GM12878 (cell line): Measurements from ENCODE around the gene HOXA10. TPM values are rescaled to one million over a fixed set of nuclear protein-coding genes. Genes with fewer than 3 reads are reported as not detected.

ENCODE experiments used
- ATAC-seq: fragments of 200-7000 bp; cut with Tn5 transposase; 3 replicates; pipeline ENCODE4 v1.9.1; 2020; ENCODE audit warnings: mild to moderate bottlenecking, moderate library complexity
- BruUV-seq: library from RNA; stranded (reverse); fragments of 400-500 nt; replicated peaks from 2 replicates; lab custom pipeline; 2021; lab: Mats Ljungman, UMichigan
- CTCF ChIA-PET: fragments of 300-600 bp; sonication (Branson Sonifier 250); formaldehyde crosslinking; extraction: SDS; loops from one replicate; lab custom pipeline; 2021; ENCODE audit warnings: inconsistent platforms; lab: Yijun Ruan, JAX
- POLR2A ChIA-PET: fragments of 350-600 bp; formaldehyde crosslinking; extraction: SDS; loops from one replicate; lab custom pipeline; 2021; ENCODE audit warnings: inconsistent platforms; lab: Charles Lee
- RAD21 ChIA-PET: fragments of 300-600 bp; sonication (Branson Sonifier 250); formaldehyde crosslinking; loops from one replicate; lab custom pipeline; 2023; ENCODE audit warnings: antibody characterized with exemption; ENCODE audit not compliant: unreplicated experiment; lab: Charles Lee
- SMC1A ChIA-PET: fragments of 300-600 bp; sonication (Branson Sonifier 250); formaldehyde crosslinking; loops from one replicate; lab custom pipeline; 2023; ENCODE audit not compliant: unreplicated experiment, uncharacterized antibody; lab: Charles Lee
- DNase-seq: peaks from one replicate; pipeline ENCODE4 v3.0.0-alpha.2; 2011; ENCODE audit warnings: low read depth, low spot score
- FAIRE-seq: peaks from 3 replicates; lab custom pipeline; 2011; peaks lifted over from hg19 to GRCh38; lab: Jason Lieb, UNC
- H2AFZ ChIP-seq: 2 replicates; pipeline ENCODE4 v1.6.0; 2011; ENCODE audit warnings: low read depth, low read length, control low read depth; ENCODE audit not compliant: control insufficient read depth
- H3K27ac ChIP-seq: 2 replicates; pipeline ENCODE4 v1.5.1; 2011; ENCODE audit warnings: control low read depth; ENCODE audit not compliant: control insufficient read depth, insufficient read depth
- H3K27me3 ChIP-seq, 2 experiments: replicated peaks in 1 of 2; 2 replicates each; pipeline versions ENCODE4 v1.6.0 to v1.6.1; 2011; ENCODE audit warnings: low read length in 1 of 2; ENCODE audit not compliant: control insufficient read depth in 2 of 2, insufficient read depth in 2 of 2
- H3K36me3 ChIP-seq, 2 experiments: 2 replicates each; pipeline ENCODE4 v1.5.1; 2011; ENCODE audit warnings: low read length in 1 of 2; ENCODE audit not compliant: control insufficient read depth in 2 of 2, insufficient read depth in 2 of 2
- H3K4me1 ChIP-seq: 2 replicates; pipeline ENCODE4 v1.6.1; 2011; ENCODE audit warnings: mild to moderate bottlenecking, low read length, moderate library complexity, mixed read lengths; ENCODE audit not compliant: control insufficient read depth, insufficient read depth
- H3K4me2 ChIP-seq: 2 replicates; pipeline ENCODE4 v1.6.0; 2011; ENCODE audit warnings: control low read depth; ENCODE audit not compliant: control insufficient read depth, insufficient read depth
- H3K4me3 ChIP-seq: fragments of 200-600 bp; sonication (generic); 2 replicates; pipeline ENCODE4 v1.5.1; 2016
- H3K79me2 ChIP-seq: 2 replicates; pipeline ENCODE4 v1.6.0; 2011; ENCODE audit warnings: low read length; ENCODE audit not compliant: control insufficient read depth, insufficient read depth
- H3K9ac ChIP-seq: 2 replicates; pipeline ENCODE4 v1.8.0; 2011; ENCODE audit warnings: low read length, control low read depth, mixed read lengths; ENCODE audit not compliant: control insufficient read depth, insufficient read depth
- H3K9me3 ChIP-seq: replicated peaks from 3 replicates; pipeline ENCODE4 v1.5.1; 2011; ENCODE audit warnings: mild to moderate bottlenecking, low read length; ENCODE audit not compliant: control insufficient read depth, insufficient read depth
- H4K20me1 ChIP-seq: 2 replicates; pipeline ENCODE4 v1.6.0; 2011; ENCODE audit not compliant: control insufficient read depth, insufficient read depth
- MTA2 ChIP-seq: fragments of 450-650 bp; IDR thresholded peaks from 2 replicates; pipeline ENCODE4 v1.6.1; 2016; ENCODE audit warnings: low read depth, mild to moderate bottlenecking, moderate library complexity
- PML ChIP-seq: IDR thresholded peaks from 2 replicates; pipeline ENCODE4 v1.6.1; 2012; ENCODE audit warnings: low read length, inconsistent platforms
- RELA ChIP-seq: fragments of 450-650 bp; IDR thresholded peaks from 2 replicates; pipeline ENCODE4 v1.8.0; 2014; ENCODE audit warnings: borderline replicate concordance; ENCODE audit not compliant: partially characterized antibody
- ZNF207 ChIP-seq: fragments of 450-650 bp; IDR thresholded peaks from 2 replicates; pipeline ENCODE4 v1.6.1; 2014; ENCODE audit warnings: antibody characterized with exemption, mild to moderate bottlenecking, borderline replicate concordance
- ZNF24 ChIP-seq: fragments of 450-650 bp; IDR thresholded peaks from 2 replicates; pipeline ENCODE4 v1.6.1; 2017; ENCODE audit warnings: antibody characterized with exemption, mild to moderate bottlenecking
- ZSCAN29 ChIP-seq: fragments of 450-650 bp; IDR thresholded peaks from 2 replicates; pipeline ENCODE4 v1.6.1; 2017; ENCODE audit warnings: mild to moderate bottlenecking, moderate library complexity
- WGBS: methylation state at CpG from one replicate; pipeline ENCODE4 v1.1.6; 2016; ENCODE audit warnings: low lambda C conversion rate; ENCODE audit not compliant: insufficient replicate concordance, insufficient coverage; ENCODE audit errors: missing lambda C conversion rate; 5-methylcytosine and 5-hydroxymethylcytosine counted together
- in situ Hi-C: fragments of 300-500 bp; cut with MboI; formaldehyde crosslinking; loops from 9 replicates; pipeline ENCODE4 v1.14.3; 2018; ENCODE audit warnings: mixed read lengths
- intact Hi-C: fragments of 100-400 bp; cut with micrococcal nuclease; formaldehyde crosslinking; loops from one replicate; pipeline ENCODE4 v1.14.2; 2022; ENCODE audit not compliant: unreplicated experiment
- polyA plus RNA-seq, 11 experiments: library from polyadenylated mRNA; depleted of rRNA in 4 of 11; unstranded in 6 of 11; stranded (reverse) in 5 of 11; fragments of >200 nt; fragmentation: Nextera tagmentation in 4 of 11; fragmentation: Illumina TruSeq in 1 of 11; extraction: Ambion mirVana in 4 of 11; extraction: Trizol in 1 of 11; gene quantifications; 1 replicate in 1 of 11; 2 replicates in 10 of 11; pipeline versions ENCODE4 v1.2.1 to v1.2.3, GENCODE V29; 2011 to 2016; ENCODE audit warnings: inconsistent platforms in 2 of 11, missing spikeins in 2 of 11, low read depth in 1 of 11
- total RNA-seq, 4 experiments: library from RNA; depleted of rRNA in 3 of 4; stranded (reverse); fragments of >200 nt in 3 of 4; fragmentation: Illumina TruSeq in 1 of 4; extraction: Trizol in 1 of 4; gene quantifications; 2 replicates each; pipeline versions ENCODE4 v1.2.1 to v1.2.3, GENCODE V29; 2013 to 2021
- TF ChIP-seq, protein P1 (sequence below): IDR thresholded peaks from 2 replicates; pipeline ENCODE4 v1.6.1; 2011; ENCODE audit warnings: mild to moderate bottlenecking, low read depth, low read length, moderate library complexity; ENCODE audit not compliant: insufficient replicate concordance
- TF ChIP-seq, protein P2 (sequence below): fragments of 450-650 bp; IDR thresholded peaks from 2 replicates; pipeline ENCODE4 v1.6.1; 2017; ENCODE audit warnings: mild to moderate bottlenecking

The HOXA10 gene
- total and polyA plus RNA-seq, 10 of the 15 experiments (the other 5 are each of a cell fraction or from before 2014, with no cell fraction given): not detected

DNA sequence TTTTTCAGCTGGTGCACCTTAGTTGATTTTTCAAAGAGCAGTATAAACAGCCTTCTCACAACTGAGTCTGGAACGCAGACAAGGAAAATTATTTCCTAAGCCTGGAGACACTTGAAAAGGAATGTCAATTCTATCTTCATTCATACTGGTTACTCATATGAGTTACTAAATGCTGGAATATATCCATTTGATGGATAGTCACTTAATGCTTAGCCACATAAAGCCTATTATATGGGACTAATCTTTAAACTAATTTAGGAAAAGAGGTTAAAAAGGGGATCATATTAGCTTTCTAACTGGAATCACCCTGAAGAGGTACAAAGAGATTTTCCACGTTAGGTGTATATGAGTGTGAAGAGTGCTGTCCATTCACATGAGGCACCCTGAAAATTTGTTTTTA lies 41.9 kb downstream of the HOXA10 start:
- intact Hi-C loops: no loop called here
- Histone ChIP-seq H3K4me1 (no peaks in the 10 kb centered on the region; the same call in 1 of the 2 replicates), H4K20me1 (no peaks in the 10 kb centered on the region), H3K4me3 (no peak overlapping the region), H3K79me2 (no peaks in the 10 kb centered on the region), H3K27ac (no peak overlapping the region), H3K9me3 (no peaks in the 10 kb centered on the region; the same call in 2 of the 3 replicates), H3K27me3 (peaks cover 2 to 5% of the 10 kb centered on the region in 2 experiments; a peak in 3 of 4 replicates), H2AFZ (no peak overlapping the region), H3K9ac (no peak overlapping the region), H3K4me2 (no peak overlapping the region), H3K36me3 (no peaks in the 10 kb centered on the region)
- in situ Hi-C loops: no loop called here
- CTCF ChIA-PET: no interaction called here
- TF ChIP-seq ZNF24: no peak
- WGBS: 65% methylated on average over 2 of the region's 2 CpGs
- SMC1A ChIA-PET: interaction anchor here (1.1 to 2.1 kb wide), 3 partner anchors 10 to 51 kb away, joined by 3 to 5 read pairs (median 3); no protein-coding TSS in a partner anchor
- FAIRE-seq: no peak
- ATAC-seq: no peak
- POLR2A ChIA-PET: no interaction called here
- no peak for DNase-seq
- RAD21 ChIA-PET: no interaction called here
- no TSS peak for BruUV-seq

DNA sequence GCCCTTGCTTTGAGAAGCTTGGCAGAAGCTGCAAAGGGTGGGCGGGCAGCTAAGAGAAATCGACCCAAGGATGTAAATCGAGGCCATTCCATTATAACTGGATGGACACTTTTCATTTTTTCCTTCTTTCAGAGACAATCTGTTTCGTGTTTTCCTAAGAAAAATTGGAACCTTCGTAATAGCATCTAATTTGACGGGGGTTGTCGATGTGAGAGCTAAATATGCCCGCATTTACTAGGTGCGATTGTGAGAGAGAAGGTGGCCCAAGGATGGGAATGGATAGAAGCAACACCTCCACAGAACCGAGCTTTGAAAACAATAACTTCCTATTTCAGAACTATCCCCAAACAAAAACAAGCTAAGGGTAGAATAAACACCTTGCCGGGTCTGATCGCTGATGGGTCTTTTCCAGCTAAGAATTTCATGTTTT lies 42.7 kb downstream of the HOXA10 start:
- no TSS peak for BruUV-seq
- in situ Hi-C loops: no loop called here
- H3K27me3 ChIP-seq: peaks cover 2 to 4% of the 10 kb centered on the region in 2 experiments; a peak in 2 of 4 replicates
- H3K9ac ChIP-seq: no peak overlapping the region
- H3K4me3 ChIP-seq: no peak overlapping the region
- 0 out of 2 replicates have a peak overlapping the region, but pooled peaks have one; percentile 22 for H3K4me2 ChIP-seq
- DNase-seq (no peak), ATAC-seq (no peak), FAIRE-seq (no peak)
- ChIA-PET SMC1A (interaction anchor here (1.1 to 1.2 kb wide), 2 partner anchors 10 to 48 kb away, joined by 3 read pairs; no protein-coding TSS in a partner anchor), RAD21 (interaction anchor here (0.7 kb wide), 1 partner anchor 19 kb away, joined by 3 read pairs; no protein-coding TSS in a partner anchor), CTCF (interaction anchor here (1.1 kb wide), 1 partner anchor 450 kb away, joined by 3 read pairs; no protein-coding TSS in a partner anchor), POLR2A (no interaction called here)
- WGBS: 70% methylated on average over 12 of the region's 12 CpGs
- no peaks in the 10 kb centered on the region; the same call in 2 of the 3 replicates for H3K9me3 ChIP-seq
- intact Hi-C loops: no loop called here
- H3K79me2 ChIP-seq: no peaks in the 10 kb centered on the region
- no peaks in the 10 kb centered on the region for H3K36me3 ChIP-seq
- no peaks in the 10 kb centered on the region for H4K20me1 ChIP-seq
- peak overlapping the region; percentile 75 for H2AFZ ChIP-seq
- H3K4me1 ChIP-seq: no peaks in the 10 kb centered on the region; the same call in 1 of the 2 replicates
- TF ChIP-seq, protein P1, sequence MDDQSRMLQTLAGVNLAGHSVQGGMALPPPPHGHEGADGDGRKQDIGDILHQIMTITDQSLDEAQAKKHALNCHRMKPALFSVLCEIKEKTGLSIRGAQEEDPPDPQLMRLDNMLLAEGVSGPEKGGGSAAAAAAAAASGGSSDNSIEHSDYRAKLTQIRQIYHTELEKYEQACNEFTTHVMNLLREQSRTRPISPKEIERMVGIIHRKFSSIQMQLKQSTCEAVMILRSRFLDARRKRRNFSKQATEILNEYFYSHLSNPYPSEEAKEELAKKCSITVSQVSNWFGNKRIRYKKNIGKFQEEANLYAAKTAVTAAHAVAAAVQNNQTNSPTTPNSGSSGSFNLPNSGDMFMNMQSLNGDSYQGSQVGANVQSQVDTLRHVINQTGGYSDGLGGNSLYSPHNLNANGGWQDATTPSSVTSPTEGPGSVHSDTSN: no peak
- no peak for TF ChIP-seq ZSCAN29
- no peak for TF ChIP-seq MTA2
- TF ChIP-seq, protein P2, sequence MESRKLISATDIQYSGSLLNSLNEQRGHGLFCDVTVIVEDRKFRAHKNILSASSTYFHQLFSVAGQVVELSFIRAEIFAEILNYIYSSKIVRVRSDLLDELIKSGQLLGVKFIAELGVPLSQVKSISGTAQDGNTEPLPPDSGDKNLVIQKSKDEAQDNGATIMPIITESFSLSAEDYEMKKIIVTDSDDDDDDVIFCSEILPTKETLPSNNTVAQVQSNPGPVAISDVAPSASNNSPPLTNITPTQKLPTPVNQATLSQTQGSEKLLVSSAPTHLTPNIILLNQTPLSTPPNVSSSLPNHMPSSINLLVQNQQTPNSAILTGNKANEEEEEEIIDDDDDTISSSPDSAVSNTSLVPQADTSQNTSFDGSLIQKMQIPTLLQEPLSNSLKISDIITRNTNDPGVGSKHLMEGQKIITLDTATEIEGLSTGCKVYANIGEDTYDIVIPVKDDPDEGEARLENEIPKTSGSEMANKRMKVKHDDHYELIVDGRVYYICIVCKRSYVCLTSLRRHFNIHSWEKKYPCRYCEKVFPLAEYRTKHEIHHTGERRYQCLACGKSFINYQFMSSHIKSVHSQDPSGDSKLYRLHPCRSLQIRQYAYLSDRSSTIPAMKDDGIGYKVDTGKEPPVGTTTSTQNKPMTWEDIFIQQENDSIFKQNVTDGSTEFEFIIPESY: no peak
- no peak for TF ChIP-seq ZNF207
- no peak for TF ChIP-seq PML
- TF ChIP-seq RELA: no peak
- no peak overlapping the region for H3K27ac ChIP-seq
